Keratinocyte (primary cell): ENCODE results near the gene SLC2A4RG. TPM values are rescaled to one million over a fixed set of nuclear protein-coding genes. Genes with fewer than 3 reads are reported as not detected.

Experiments
- DNase-seq: peaks from one replicate; pipeline ENCODE4 v3.0.0-alpha.2; 2011; ENCODE audit warnings: low read depth, missing footprints, low spot score
- FAIRE-seq: peaks from 2 replicates; lab custom pipeline; 2011; peaks lifted over from hg19 to GRCh38; lab: Jason Lieb, UNC
- H2AFZ ChIP-seq: 2 replicates; pipeline ENCODE4 v1.6.0; 2012; ENCODE audit warnings: low read length, control low read depth, inconsistent platforms; ENCODE audit not compliant: control insufficient read depth
- H3K27ac ChIP-seq: 2 replicates; pipeline ENCODE4 v1.5.1; 2011; ENCODE audit warnings: low read length; ENCODE audit not compliant: control insufficient read depth, insufficient read depth
- H3K27me3 ChIP-seq: 3 replicates; pipeline ENCODE4 v1.6.0; 2011; ENCODE audit warnings: low read length; ENCODE audit not compliant: control insufficient read depth, insufficient read depth; ENCODE audit errors: extremely low read depth
- H3K36me3 ChIP-seq, 2 experiments: 2 replicates in 1 of 2; 3 replicates in 1 of 2; pipeline ENCODE4 v1.5.1; 2011; ENCODE audit warnings: low read length in 2 of 2, mild to moderate bottlenecking in 1 of 2; ENCODE audit not compliant: control insufficient read depth in 2 of 2, insufficient read depth in 2 of 2; ENCODE audit errors: extremely low read depth in 1 of 2
- H3K4me1 ChIP-seq: 3 replicates; pipeline ENCODE4 v1.5.1; 2011; ENCODE audit warnings: low read length; ENCODE audit not compliant: control insufficient read depth, insufficient read depth; ENCODE audit errors: extremely low read depth
- H3K4me2 ChIP-seq: 3 replicates; pipeline ENCODE4 v1.6.0; 2011; ENCODE audit warnings: low read depth, low read length; ENCODE audit not compliant: control insufficient read depth, insufficient read depth; ENCODE audit errors: extremely low read depth
- H3K4me3 ChIP-seq, 3 experiments: fragments of 200-600 bp in 1 of 3; sonication (generic) in 1 of 3; 2 replicates in 2 of 3; 3 replicates in 1 of 3; pipeline ENCODE4 v1.5.1; 2011 to 2016; ENCODE audit warnings: low read length in 3 of 3, mild to moderate bottlenecking in 3 of 3, control low read depth in 2 of 3, inconsistent platforms in 1 of 3, low read depth in 1 of 3, mixed read lengths in 1 of 3, mixed run types in 1 of 3, moderate library complexity in 1 of 3; ENCODE audit not compliant: control insufficient read depth in 2 of 3, insufficient read depth in 2 of 3; ENCODE audit errors: extremely low read depth in 1 of 3
- H3K79me2 ChIP-seq: 2 replicates; pipeline ENCODE4 v1.6.0; 2012; ENCODE audit warnings: low read length; ENCODE audit not compliant: control insufficient read depth, insufficient read depth
- H3K9ac ChIP-seq: 3 replicates; pipeline ENCODE4 v1.6.0; 2011; ENCODE audit warnings: low read length; ENCODE audit not compliant: control insufficient read depth, insufficient read depth; ENCODE audit errors: extremely low read depth
- H3K9me1 ChIP-seq: 3 replicates; pipeline ENCODE4 v1.6.0; 2011; ENCODE audit warnings: low read length; ENCODE audit not compliant: control insufficient read depth, insufficient read depth; ENCODE audit errors: extremely low read depth
- H3K9me3 ChIP-seq: 2 replicates; pipeline ENCODE4 v1.5.1; 2012; ENCODE audit warnings: low read depth, low read length; ENCODE audit not compliant: control insufficient read depth
- H4K20me1 ChIP-seq: 3 replicates; pipeline ENCODE4 v1.6.0; 2011; ENCODE audit warnings: low read length; ENCODE audit not compliant: control insufficient read depth, insufficient read depth; ENCODE audit errors: extremely low read depth
- EZH2 ChIP-seq: IDR thresholded peaks from one replicate; pipeline ENCODE4 v1.6.1; 2012; ENCODE audit warnings: inconsistent platforms, mild to moderate bottlenecking, low read length, moderate library complexity
- dilution Hi-C: fragments of 300-500 bp; cut with MboI; formaldehyde crosslinking; loops from one replicate; pipeline ENCODE4 v1.7.0; 2020; ENCODE audit warnings: low sequenced_read_pairs; ENCODE audit not compliant: extremely low pct_ligation_motif_present
- polyA plus RNA-seq, 5 experiments: library from polyadenylated mRNA; depleted of rRNA in 3 of 5; stranded (reverse) in 3 of 5; stranded (forward) in 1 of 5; unstranded in 1 of 5; fragments of >200 nt; gene quantifications; 1 replicate in 1 of 5; 2 replicates in 3 of 5; 3 replicates in 1 of 5; pipeline versions ENCODE4 v1.2.1 to v1.2.3, GENCODE V29; 2011 to 2012; ENCODE audit warnings: missing spikeins in 2 of 5, low read depth in 1 of 5, low replicate concordance in 1 of 5
- TF ChIP-seq, protein P1 (sequence below), 3 experiments: IDR thresholded peaks in 1 of 3; conservative IDR thresholded peaks in 1 of 3; optimal IDR thresholded peaks in 1 of 3; 2 replicates in 2 of 3; 3 replicates in 1 of 3; pipeline versions ENCODE3 to v1.5.1; 2011; ENCODE audit warnings: low read length in 3 of 3, mild to moderate bottlenecking in 3 of 3, moderate library complexity in 2 of 3, control low read depth in 1 of 3, inconsistent platforms in 1 of 3; ENCODE audit not compliant: insufficient read depth in 2 of 3; ENCODE audit errors: extremely low read depth in 1 of 3

SLC2A4RG gene
- polyA plus RNA-seq, 1 donor (not counting 4 experiments of a cell fraction or from before 2014, with no cell fraction given), result 23.5 TPM

DNA sequence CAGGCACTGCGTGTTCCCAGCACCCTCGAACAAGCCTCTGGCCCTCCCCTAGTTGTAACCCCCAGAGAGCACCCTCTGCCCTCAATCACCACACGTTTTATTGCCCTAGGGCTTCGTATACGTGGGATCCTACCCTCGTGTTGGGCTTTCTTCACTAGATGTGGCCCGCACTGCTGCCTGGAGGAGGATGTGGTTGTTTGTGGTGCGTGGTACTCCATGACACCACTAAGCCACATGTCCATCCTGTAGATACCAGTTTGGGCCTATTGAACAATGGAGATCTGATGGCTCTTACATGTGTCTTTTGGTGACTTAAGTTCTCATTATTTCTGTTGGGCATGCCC lies 17.0 kb downstream of the SLC2A4RG start:
- H4K20me1 ChIP-seq, result no peaks in the 10 kb centered on the region
- peaks cover 3% of the 10 kb centered on the region for H3K27me3 ChIP-seq
- FAIRE-seq (no peak), DNase-seq (no peak)
- no peak overlapping the region for H3K9ac ChIP-seq
- H3K27ac ChIP-seq, result no peak overlapping the region
- no peaks in the 10 kb centered on the region for H3K4me1 ChIP-seq
- no peaks in the 10 kb centered on the region for H3K79me2 ChIP-seq
- no peaks in the 10 kb centered on the region for H3K9me1 ChIP-seq
- dilution Hi-C loops, result no loop called here
- TF ChIP-seq, protein P1, sequence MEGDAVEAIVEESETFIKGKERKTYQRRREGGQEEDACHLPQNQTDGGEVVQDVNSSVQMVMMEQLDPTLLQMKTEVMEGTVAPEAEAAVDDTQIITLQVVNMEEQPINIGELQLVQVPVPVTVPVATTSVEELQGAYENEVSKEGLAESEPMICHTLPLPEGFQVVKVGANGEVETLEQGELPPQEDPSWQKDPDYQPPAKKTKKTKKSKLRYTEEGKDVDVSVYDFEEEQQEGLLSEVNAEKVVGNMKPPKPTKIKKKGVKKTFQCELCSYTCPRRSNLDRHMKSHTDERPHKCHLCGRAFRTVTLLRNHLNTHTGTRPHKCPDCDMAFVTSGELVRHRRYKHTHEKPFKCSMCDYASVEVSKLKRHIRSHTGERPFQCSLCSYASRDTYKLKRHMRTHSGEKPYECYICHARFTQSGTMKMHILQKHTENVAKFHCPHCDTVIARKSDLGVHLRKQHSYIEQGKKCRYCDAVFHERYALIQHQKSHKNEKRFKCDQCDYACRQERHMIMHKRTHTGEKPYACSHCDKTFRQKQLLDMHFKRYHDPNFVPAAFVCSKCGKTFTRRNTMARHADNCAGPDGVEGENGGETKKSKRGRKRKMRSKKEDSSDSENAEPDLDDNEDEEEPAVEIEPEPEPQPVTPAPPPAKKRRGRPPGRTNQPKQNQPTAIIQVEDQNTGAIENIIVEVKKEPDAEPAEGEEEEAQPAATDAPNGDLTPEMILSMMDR (optimal IDR thresholded peaks at IDR 0.05 in 1 of 3, IDR thresholded peaks at IDR 0.05 in 1 of 3, conservative IDR thresholded peaks at IDR 0.05 in 1 of 3; ENCODE audit: extremely low read depth in 1 of 3, insufficient read depth in 2 of 3, low read length in 3 of 3), result no peak
- no peak for TF ChIP-seq EZH2
- no peaks in the 10 kb centered on the region for H3K9me3 ChIP-seq
- no peak overlapping the region for H3K4me2 ChIP-seq
- H2AFZ ChIP-seq, result no peak overlapping the region
- H3K4me3 ChIP-seq, result no peak overlapping the region
- H3K36me3 ChIP-seq, result no peaks in the 10 kb centered on the region

DNA sequence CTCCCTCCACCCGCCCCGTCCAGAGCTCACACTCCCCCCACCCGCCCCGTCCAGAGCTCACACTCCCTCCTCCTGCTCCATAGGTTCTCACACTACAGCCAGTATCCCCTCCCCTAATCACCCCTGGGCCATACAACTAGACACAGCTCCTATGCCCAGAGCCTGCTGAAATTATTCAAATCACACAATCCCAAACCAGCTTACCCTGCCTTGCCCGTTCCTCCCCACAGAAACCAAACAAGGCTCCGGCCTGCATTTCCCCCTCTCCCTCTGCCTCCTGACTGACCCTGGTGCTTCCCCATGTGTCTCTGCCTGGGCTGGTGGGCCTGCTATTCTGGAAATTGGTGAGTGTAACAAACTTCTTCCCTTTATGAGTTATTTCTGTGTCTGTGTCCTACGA lies 18.6 kb downstream of the SLC2A4RG start:
- no peak for FAIRE-seq
- H3K4me1 ChIP-seq, result no peaks in the 10 kb centered on the region
- H3K27me3 ChIP-seq, result no peaks in the 10 kb centered on the region
- no peaks in the 10 kb centered on the region for H4K20me1 ChIP-seq
- no peak overlapping the region for H3K9ac ChIP-seq
- H3K4me3 ChIP-seq, result no peak overlapping the region
- H3K27ac ChIP-seq, result no peak overlapping the region
- dilution Hi-C loops, result no loop called here
- no peak for DNase-seq
- H3K9me3 ChIP-seq, result no peaks in the 10 kb centered on the region
- H3K79me2 ChIP-seq, result no peaks in the 10 kb centered on the region
- TF ChIP-seq EZH2, result no peak
- TF ChIP-seq, protein P1 (optimal IDR thresholded peaks at IDR 0.05 in 1 of 3, IDR thresholded peaks at IDR 0.05 in 1 of 3, conservative IDR thresholded peaks at IDR 0.05 in 1 of 3; ENCODE audit: extremely low read depth in 1 of 3, insufficient read depth in 2 of 3, low read length in 3 of 3), result no peak
- no peak overlapping the region for H2AFZ ChIP-seq
- H3K9me1 ChIP-seq, result no peaks in the 10 kb centered on the region
- H3K36me3 ChIP-seq, result no peaks in the 10 kb centered on the region
- no peak overlapping the region for H3K4me2 ChIP-seq
